H9 (cell line): ENCODE data around the gene PRPS2. TPM values are rescaled to one million over a fixed set of nuclear protein-coding genes. Genes with fewer than 3 reads are reported as not detected.
A peak's percentile ranks its signal among the peaks of the same experiment; 100 is the strongest.

Experiments
- DNase-seq: peaks from one replicate; pipeline ENCODE4 v3.0.0-alpha.2; 2017
- H2AFZ ChIP-seq: one replicate; pipeline ENCODE4 v1.6.1; 2013; ENCODE audit warnings: mild to moderate bottlenecking, low read length, control low read depth, moderate library complexity
- H2AK5ac ChIP-seq: 2 replicates; pipeline ENCODE4 v1.6.1; 2013; ENCODE audit warnings: low read length, control low read depth, mixed read lengths; ENCODE audit not compliant: insufficient read length
- H2BK120ac ChIP-seq: one replicate; pipeline ENCODE4 v1.6.1; 2013; ENCODE audit warnings: low read depth, mild to moderate bottlenecking, low read length, control low read depth, inconsistent platforms; ENCODE audit not compliant: poor library complexity, severe bottlenecking
- H2BK12ac ChIP-seq: 2 replicates; pipeline ENCODE4 v1.6.1; 2013; ENCODE audit warnings: low read length, control low read depth, mixed read lengths, low read depth; ENCODE audit not compliant: insufficient read length
- H2BK15ac ChIP-seq: 2 replicates; pipeline ENCODE4 v1.6.1; 2013; ENCODE audit warnings: low read depth, low read length, control low read depth
- H2BK20ac ChIP-seq: one replicate; pipeline ENCODE4 v1.6.1; 2013; ENCODE audit warnings: low read depth, mild to moderate bottlenecking, low read length, control low read depth, inconsistent platforms; ENCODE audit not compliant: poor library complexity, severe bottlenecking
- H2BK5ac ChIP-seq: 2 replicates; pipeline ENCODE4 v1.6.1; 2013; ENCODE audit warnings: low read length, control low read depth, mixed read lengths; ENCODE audit not compliant: insufficient read length
- H3K14ac ChIP-seq: 2 replicates; pipeline ENCODE4 v1.6.1; 2013; ENCODE audit warnings: low read length, control low read depth; ENCODE audit not compliant: insufficient read depth
- H3K18ac ChIP-seq: 2 replicates; pipeline ENCODE4 v1.6.1; 2013; ENCODE audit warnings: low read depth, mild to moderate bottlenecking, mixed read lengths, low read length, control low read depth; ENCODE audit not compliant: insufficient read length
- H3K23ac ChIP-seq: 2 replicates; pipeline ENCODE4 v1.6.1; 2013; ENCODE audit warnings: low read length, control low read depth, mixed read lengths, low read depth; ENCODE audit not compliant: insufficient read length
- H3K23me2 ChIP-seq: 2 replicates; pipeline ENCODE4 v1.6.1; 2013; ENCODE audit warnings: low read depth, mild to moderate bottlenecking, mixed read lengths, low read length, control low read depth; ENCODE audit not compliant: insufficient read length, poor library complexity, severe bottlenecking
- H3K27ac ChIP-seq: 2 replicates; pipeline ENCODE4 v1.5.1; 2013; ENCODE audit warnings: low read length, control low read depth, mixed read lengths, low read depth; ENCODE audit not compliant: insufficient read length
- H3K27me3 ChIP-seq: 2 replicates; pipeline ENCODE4 v1.6.1; 2013; ENCODE audit warnings: low read length, control low read depth, inconsistent platforms; ENCODE audit not compliant: insufficient read depth
- H3K4ac ChIP-seq: 2 replicates; pipeline ENCODE4 v1.6.1; 2013; ENCODE audit warnings: low read depth, mild to moderate bottlenecking, control low read depth, inconsistent platforms, low read length, moderate library complexity
- H3K4me1 ChIP-seq: 2 replicates; pipeline ENCODE4 v1.6.1; 2013; ENCODE audit warnings: low read length, control low read depth, inconsistent platforms; ENCODE audit not compliant: insufficient read depth
- H3K4me2 ChIP-seq: 2 replicates; pipeline ENCODE4 v1.6.1; 2013; ENCODE audit warnings: low read length, control low read depth, mixed read lengths; ENCODE audit not compliant: insufficient read length, insufficient read depth
- H3K56ac ChIP-seq: 2 replicates; pipeline ENCODE4 v1.6.1; 2013; ENCODE audit warnings: low read depth, mild to moderate bottlenecking, mixed read lengths, low read length, control low read depth; ENCODE audit not compliant: insufficient read length
- H3K79me1 ChIP-seq: 2 replicates; pipeline ENCODE4 v1.6.1; 2013; ENCODE audit warnings: low read depth, mild to moderate bottlenecking, moderate library complexity, low read length, control low read depth, inconsistent platforms; ENCODE audit not compliant: insufficient read depth, poor library complexity, severe bottlenecking
- H3K79me2 ChIP-seq: 2 replicates; pipeline ENCODE4 v1.6.1; 2013; ENCODE audit warnings: low read length, control low read depth, inconsistent platforms; ENCODE audit not compliant: insufficient read depth
- H3K9ac ChIP-seq: 2 replicates; pipeline ENCODE4 v1.6.1; 2013; ENCODE audit warnings: low read length, control low read depth, mixed read lengths; ENCODE audit not compliant: insufficient read length; ENCODE audit errors: extremely low read depth
- H3K9me3 ChIP-seq: one replicate; pipeline ENCODE4 v1.6.1; 2013; ENCODE audit warnings: low read depth, low read length, inconsistent platforms; ENCODE audit not compliant: control insufficient read depth
- H3T11ph ChIP-seq: one replicate; pipeline ENCODE4 v1.6.1; 2013; ENCODE audit warnings: mild to moderate bottlenecking, low read length, control low read depth, inconsistent platforms
- H4K20me1 ChIP-seq: one replicate; pipeline ENCODE4 v1.6.1; 2013; ENCODE audit not compliant: control insufficient read depth, insufficient read length, insufficient read depth
- H4K5ac ChIP-seq: 2 replicates; pipeline ENCODE4 v1.6.1; 2013; ENCODE audit warnings: low read depth, mild to moderate bottlenecking, mixed read lengths, low read length, control low read depth; ENCODE audit not compliant: insufficient read length
- H4K8ac ChIP-seq: replicated peaks from 2 replicates; pipeline ENCODE4 v1.6.1; 2013; ENCODE audit warnings: low read length, control low read depth, mixed read lengths, low read depth; ENCODE audit not compliant: insufficient read length
- H4K91ac ChIP-seq: 2 replicates; pipeline ENCODE4 v1.6.1; 2013; ENCODE audit warnings: low read depth, mild to moderate bottlenecking, moderate library complexity, mixed read lengths, low read length, control low read depth; ENCODE audit not compliant: insufficient read length
- H3K27ac Mint-ChIP-seq, 3 experiments: 2 replicates in 2 of 3; 3 replicates in 1 of 3; pipeline ENCODE4 v1.8.0; 2020 to 2021; ENCODE audit warnings: mixed read lengths in 3 of 3, mild to moderate bottlenecking in 1 of 3, moderate library complexity in 1 of 3
- H3K27me3 Mint-ChIP-seq: 2 replicates; pipeline ENCODE4 v1.8.0; 2021; ENCODE audit warnings: low read depth, mild to moderate bottlenecking, moderate library complexity, mixed read lengths
- H3K36me3 Mint-ChIP-seq, 3 experiments: 2 replicates in 2 of 3; 3 replicates in 1 of 3; pipeline ENCODE4 v1.8.0; 2020 to 2021; ENCODE audit warnings: low read depth in 3 of 3, mixed read lengths in 3 of 3; ENCODE audit not compliant: insufficient read depth in 1 of 3
- H3K4me1 Mint-ChIP-seq, 2 experiments: 2 replicates each; pipeline ENCODE4 v1.8.0; 2020; ENCODE audit warnings: mixed read lengths in 2 of 2
- H3K4me3 Mint-ChIP-seq, 2 experiments: 2 replicates in 1 of 2; 3 replicates in 1 of 2; pipeline ENCODE4 v1.8.0; 2020 to 2021; ENCODE audit warnings: mild to moderate bottlenecking in 2 of 2, mixed read lengths in 2 of 2, moderate library complexity in 1 of 2
- H3K9me3 Mint-ChIP-seq, 2 experiments: 2 replicates in 1 of 2; 3 replicates in 1 of 2; pipeline ENCODE4 v1.8.0; 2020; ENCODE audit warnings: mild to moderate bottlenecking in 2 of 2, mixed read lengths in 2 of 2, moderate library complexity in 1 of 2
- CTCF ChIP-seq: fragments of 200-600 bp; sonication (generic); conservative IDR thresholded peaks from 3 replicates; pipeline ENCODE4 v1.8.0; 2021; ENCODE audit warnings: antibody characterized with exemption, mild to moderate bottlenecking
- WGBS: extraction: QIAGEN DNeasy Blood & Tissue Kit; methylation state at CpG from one replicate; pipeline ENCODE4 v1.1.7; 2013; ENCODE audit warnings: missing lambda C conversion rate, low lambda C conversion rate, mixed read lengths; ENCODE audit not compliant: insufficient read length; ENCODE audit errors: extremely low coverage; 5-methylcytosine and 5-hydroxymethylcytosine counted together
- total RNA-seq: library from RNA; stranded (reverse); gene quantifications from 2 replicates; pipeline ENCODE4 v1.2.1, GENCODE V29; 2021

PRPS2 gene
- total RNA-seq, 1 experiment from 2014 or later = 28.0 TPM

- DNase-seq = peak; percentile 67
- no peak overlapping the region for H3K23ac ChIP-seq
- no peak overlapping the region for H2BK15ac ChIP-seq
- no peak overlapping the region for H3K4me2 ChIP-seq
- no peaks in the 10 kb centered on the region for H3K79me1 ChIP-seq
- H4K8ac ChIP-seq = no peak overlapping the region
- H3K36me3 Mint-ChIP-seq = peaks cover 0 to 6% (median 2%) of the 10 kb centered on the region in 3 experiments; a peak in 3 of 7 replicates
- H4K5ac ChIP-seq = no peak overlapping the region
- H3K18ac ChIP-seq = no peak overlapping the region
- H3K27ac Mint-ChIP-seq = no peak overlapping the region
- peaks cover 59% of the 10 kb centered on the region in 2 experiments for H3K9me3 Mint-ChIP-seq
- no peaks in the 10 kb centered on the region for H4K20me1 ChIP-seq
- H3K4me1 ChIP-seq = no peaks in the 10 kb centered on the region
- H2BK20ac ChIP-seq = no peak overlapping the region
- no CpG with 5 or more reads among the region's 22 CpGs for WGBS
- no peak overlapping the region for H3K9ac ChIP-seq
- H3K9me3 ChIP-seq = no peaks in the 10 kb centered on the region
- peak; percentile 87 for TF ChIP-seq CTCF
- no peak overlapping the region for H3K56ac ChIP-seq
- peak overlapping the region in 1 of 2 experiments; percentile 21; a peak in 1 of 5 replicates for H3K4me3 Mint-ChIP-seq
- no peak overlapping the region for H2AFZ ChIP-seq
- H3K14ac ChIP-seq = no peak overlapping the region
- no peak overlapping the region for H3K4ac ChIP-seq
- H3K27me3 ChIP-seq = no peaks in the 10 kb centered on the region
- peaks cover 0 to 2% of the 10 kb centered on the region in 2 experiments; a peak in 1 of 4 replicates for H3K4me1 Mint-ChIP-seq
- no peak overlapping the region for H2BK120ac ChIP-seq
- H3K27ac ChIP-seq = no peak overlapping the region
- H2AK5ac ChIP-seq = no peak overlapping the region
- H2BK12ac ChIP-seq = no peak overlapping the region
- no peak overlapping the region for H3T11ph ChIP-seq
- no peaks in the 10 kb centered on the region for H3K23me2 ChIP-seq
- no peaks in the 10 kb centered on the region for H3K79me2 ChIP-seq
- peaks cover 10% of the 10 kb centered on the region for H3K27me3 Mint-ChIP-seq
- no peak overlapping the region for H4K91ac ChIP-seq
- no peak overlapping the region for H2BK5ac ChIP-seq
Observed at GRCh38 chrX:12771445-12772069, 19.7 kb upstream of the PRPS2 start.
